Adipocyte (in vitro differentiated cells): ENCODE results near the gene FBXL12.
"Not testable (repeated sequence)": the region's sequence is repeated elsewhere in the genome, so short reads cannot be mapped to it uniquely, and the experiment has no call there.

Experiments
- DNase-seq: peaks from one replicate; pipeline ENCODE4 v3.0.0-alpha.2; 2015; ENCODE audit warnings: low read depth
- H3K27me3 ChIP-seq: replicated peaks from 2 replicates; pipeline ENCODE4 v1.7.0; 2013; ENCODE audit warnings: mild to moderate bottlenecking, low read length, moderate library complexity; ENCODE audit not compliant: control insufficient read depth, insufficient read depth
- H3K36me3 ChIP-seq: 2 replicates; pipeline ENCODE4 v1.7.0; 2013; ENCODE audit warnings: low read length, mild to moderate bottlenecking, moderate library complexity; ENCODE audit not compliant: control insufficient read depth, insufficient read depth, severe bottlenecking
- H3K4me1 ChIP-seq: 2 replicates; pipeline ENCODE4 v1.7.0; 2013; ENCODE audit warnings: mild to moderate bottlenecking, low read length, moderate library complexity; ENCODE audit not compliant: control insufficient read depth, insufficient read depth
- H3K4me3 ChIP-seq: 2 replicates; pipeline ENCODE4 v1.7.0; 2013; ENCODE audit warnings: mild to moderate bottlenecking, low read length, moderate library complexity
- H3K9ac ChIP-seq: 2 replicates; pipeline ENCODE4 v1.7.0; 2013; ENCODE audit warnings: mild to moderate bottlenecking, low read length, moderate library complexity
- H3K9me3 ChIP-seq: 2 replicates; pipeline ENCODE4 v1.7.0; 2013; ENCODE audit warnings: mild to moderate bottlenecking, low read length, moderate library complexity; ENCODE audit not compliant: control insufficient read depth

The FBXL12 gene

DNA sequence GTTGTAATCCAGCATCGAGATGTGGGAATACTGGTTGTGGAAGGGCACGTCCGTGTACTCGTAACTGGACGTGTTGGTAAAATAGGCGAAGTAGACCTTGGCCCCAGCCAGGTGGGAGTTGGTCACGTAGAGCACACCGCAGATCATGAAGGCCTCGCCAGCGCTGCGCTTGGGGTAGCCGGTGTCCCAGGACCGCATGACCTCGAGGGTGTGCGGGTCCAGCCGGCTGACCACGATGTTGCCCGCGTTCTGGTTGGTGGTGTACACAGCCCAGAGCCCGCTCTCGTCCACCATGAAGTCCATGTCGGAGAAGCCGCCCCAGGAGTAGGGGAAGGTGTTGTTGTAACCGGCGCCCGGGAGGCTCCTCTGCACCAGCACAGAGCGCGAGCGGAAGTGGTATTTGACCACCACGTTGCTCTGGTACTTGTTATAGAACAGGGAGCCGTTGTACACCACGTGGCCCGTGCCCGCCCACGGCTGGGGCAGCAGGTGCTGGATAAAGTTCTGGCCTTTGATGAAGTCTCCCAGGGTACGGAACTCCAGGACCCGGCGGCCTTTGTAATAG is 35.5 kb upstream of the FBXL12 start:
- Histone ChIP-seq H3K9me3 (no peaks in the 10 kb centered on the region), H3K9ac (no peak overlapping the region), H3K4me3 (no peak overlapping the region), H3K27me3 (no peaks in the 10 kb centered on the region), H3K4me1 (peaks cover 4% of the 10 kb centered on the region), H3K36me3 (peaks cover 15% of the 10 kb centered on the region)
- DNase-seq: no peak

DNA sequence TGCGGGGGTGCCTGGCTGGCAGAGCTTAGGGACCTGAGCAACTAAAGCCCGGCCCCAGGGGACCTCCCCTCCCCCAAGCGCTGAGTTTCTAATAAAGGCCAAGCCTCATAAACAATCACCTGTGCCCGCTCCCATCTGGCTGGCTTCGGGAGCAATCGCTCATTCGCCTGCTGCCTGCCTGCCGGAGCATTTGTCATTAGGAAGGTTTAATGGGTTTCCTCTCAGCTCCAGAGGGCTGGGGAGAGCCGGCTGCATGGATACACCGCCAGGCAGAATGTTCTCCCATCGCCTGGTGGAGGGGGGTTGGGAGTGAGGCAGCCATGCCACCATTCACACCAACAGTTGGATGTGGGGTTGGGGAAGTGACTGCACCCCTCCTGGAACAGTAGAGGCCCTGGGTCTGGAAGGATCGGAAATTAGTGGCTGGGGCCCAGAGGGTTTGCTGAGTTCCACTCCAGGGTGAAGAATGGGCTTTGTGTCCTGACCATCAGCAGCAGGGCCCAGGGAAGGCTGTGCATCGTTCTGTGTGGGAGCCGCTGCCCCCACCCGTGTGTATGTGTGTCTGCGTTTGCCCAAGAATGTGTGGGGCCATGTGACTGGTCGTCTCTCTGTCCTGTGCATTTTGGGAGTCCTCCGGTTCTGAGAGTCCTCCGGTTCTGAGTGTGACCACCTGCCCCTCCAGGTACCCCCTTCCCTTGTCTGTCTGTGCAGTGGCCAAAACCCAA is 31.5 kb upstream of the FBXL12 start:
- Histone ChIP-seq H3K9me3 (no peaks in the 10 kb centered on the region), H3K27me3 (no peaks in the 10 kb centered on the region), H3K9ac (no peak overlapping the region), H3K36me3 (no peaks in the 10 kb centered on the region), H3K4me3 (no peak overlapping the region), H3K4me1 (peaks cover 16% of the 10 kb centered on the region)
- no peak for DNase-seq

DNA sequence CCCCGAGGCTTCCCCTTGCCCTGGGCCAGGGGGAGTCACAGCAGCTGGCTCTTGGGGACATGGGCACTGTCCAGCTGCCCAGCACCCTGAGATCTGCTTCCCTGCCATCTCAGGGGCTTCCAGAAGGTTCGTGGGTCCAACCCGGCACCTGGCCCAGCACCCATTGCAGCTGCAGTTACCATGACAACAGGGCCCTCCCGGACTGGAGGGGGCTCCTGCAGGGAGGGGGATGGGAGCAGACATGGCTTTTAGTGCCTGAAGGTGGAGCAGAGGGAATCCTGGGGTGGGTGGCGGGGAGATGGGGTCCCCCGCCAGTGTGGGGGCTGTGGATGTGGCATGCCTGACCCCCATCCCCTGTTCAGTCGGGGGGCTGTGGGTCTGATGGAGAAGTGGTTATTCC is 30.9 kb upstream of the FBXL12 start:
- Histone ChIP-seq H3K4me1 (peaks cover 16% of the 10 kb centered on the region), H3K36me3 (peaks cover 3% of the 10 kb centered on the region), H3K27me3 (no peaks in the 10 kb centered on the region)

DNA sequence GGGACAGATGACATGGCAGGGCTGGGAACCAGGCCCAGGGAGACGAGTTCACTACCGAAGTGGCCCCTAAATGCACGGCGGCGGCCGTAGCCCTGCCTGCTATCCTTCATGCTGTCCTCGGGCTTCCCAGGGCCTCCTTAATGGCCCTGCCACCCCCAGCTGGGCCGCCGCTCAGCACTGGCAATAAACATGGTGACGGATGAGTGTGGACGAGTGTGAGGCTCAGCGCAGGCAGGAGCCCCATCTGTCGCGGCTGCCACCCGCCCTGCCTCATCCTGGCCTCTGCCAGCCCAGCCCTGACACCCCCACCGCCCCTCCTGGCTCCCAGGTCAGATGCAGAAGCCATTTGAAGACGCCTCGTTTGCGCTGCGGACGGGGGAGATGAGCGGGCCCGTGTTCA is 29.9 kb upstream of the FBXL12 start:
- Histone ChIP-seq H3K36me3 (peaks cover 9% of the 10 kb centered on the region), H3K4me3 (no peak overlapping the region), H3K9ac (no peak overlapping the region), H3K9me3 (no peaks in the 10 kb centered on the region), H3K27me3 (no peaks in the 10 kb centered on the region), H3K4me1 (peaks cover 16% of the 10 kb centered on the region)
- DNase-seq: no peak

More for the DNA sequence above, 30.9 kb upstream of the FBXL12 start:
- no peak overlapping the region for H3K4me3 ChIP-seq
- H3K9me3 ChIP-seq: no peaks in the 10 kb centered on the region
- no peak for DNase-seq
- no peak overlapping the region for H3K9ac ChIP-seq

DNA sequence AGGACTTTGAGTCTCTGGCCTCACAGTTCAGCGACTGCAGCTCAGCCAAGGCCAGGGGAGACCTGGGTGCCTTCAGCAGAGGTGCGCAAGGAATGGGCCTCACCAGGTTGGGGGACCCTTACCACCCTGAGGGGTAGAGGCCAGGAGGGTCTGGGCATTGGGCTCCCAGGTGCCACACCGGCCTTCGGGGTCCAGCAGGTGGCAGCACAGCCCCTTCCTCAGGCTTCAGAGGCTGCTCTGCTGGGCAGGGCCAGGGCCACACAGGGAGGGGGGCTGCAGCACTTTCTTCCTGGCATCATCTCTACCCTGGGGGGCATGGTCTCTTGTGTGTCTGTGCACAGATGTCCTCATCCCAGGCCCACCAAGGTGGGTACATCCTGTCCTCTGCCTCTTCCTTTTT is 29.2 kb upstream of the FBXL12 start:
- peak; percentile 10 for DNase-seq

DNA sequence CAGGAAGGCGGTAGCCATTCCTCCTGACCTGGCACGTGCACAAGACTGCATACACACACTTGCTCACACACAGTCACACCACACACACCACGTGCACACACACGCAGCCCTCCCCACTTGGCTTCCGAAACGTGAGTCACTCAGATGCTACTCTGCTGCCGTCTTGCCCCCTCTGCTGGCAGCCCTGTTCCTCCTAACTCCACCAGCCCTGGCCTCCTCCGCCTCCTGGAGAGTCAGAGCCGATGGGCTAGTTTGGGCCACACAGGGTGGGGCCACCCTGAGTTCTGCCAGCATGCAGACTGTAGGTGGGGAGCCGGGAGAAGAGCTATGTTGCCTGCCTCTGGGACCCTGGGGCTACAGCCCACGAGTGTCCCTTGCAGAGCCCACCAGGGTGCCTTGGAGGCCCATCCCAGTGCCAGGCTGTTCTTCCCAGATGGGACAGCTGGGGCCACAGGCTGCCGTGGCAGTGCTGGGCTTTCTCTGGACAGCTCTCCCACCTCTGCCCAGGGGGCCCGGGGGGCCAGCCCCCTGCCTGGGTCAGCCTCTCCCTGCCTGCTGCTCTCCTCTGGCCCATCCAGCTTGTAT is 28.3 kb upstream of the FBXL12 start:
- peaks cover 15% of the 10 kb centered on the region for H3K36me3 ChIP-seq
- DNase-seq: peak; percentile 80
- no peak overlapping the region for H3K4me3 ChIP-seq
- H3K27me3 ChIP-seq: no peaks in the 10 kb centered on the region
- peaks cover 16% of the 10 kb centered on the region for H3K4me1 ChIP-seq
- H3K9me3 ChIP-seq: no peaks in the 10 kb centered on the region
- H3K9ac ChIP-seq: peak overlapping the region; percentile 61

More for the DNA sequence above, 29.2 kb upstream of the FBXL12 start:
- H3K9ac ChIP-seq: no peak overlapping the region
- H3K4me1 ChIP-seq: peaks cover 12% of the 10 kb centered on the region
- H3K4me3 ChIP-seq: no peak overlapping the region
- no peaks in the 10 kb centered on the region for H3K27me3 ChIP-seq
- H3K9me3 ChIP-seq: no peaks in the 10 kb centered on the region
- H3K36me3 ChIP-seq: peaks cover 15% of the 10 kb centered on the region

DNA sequence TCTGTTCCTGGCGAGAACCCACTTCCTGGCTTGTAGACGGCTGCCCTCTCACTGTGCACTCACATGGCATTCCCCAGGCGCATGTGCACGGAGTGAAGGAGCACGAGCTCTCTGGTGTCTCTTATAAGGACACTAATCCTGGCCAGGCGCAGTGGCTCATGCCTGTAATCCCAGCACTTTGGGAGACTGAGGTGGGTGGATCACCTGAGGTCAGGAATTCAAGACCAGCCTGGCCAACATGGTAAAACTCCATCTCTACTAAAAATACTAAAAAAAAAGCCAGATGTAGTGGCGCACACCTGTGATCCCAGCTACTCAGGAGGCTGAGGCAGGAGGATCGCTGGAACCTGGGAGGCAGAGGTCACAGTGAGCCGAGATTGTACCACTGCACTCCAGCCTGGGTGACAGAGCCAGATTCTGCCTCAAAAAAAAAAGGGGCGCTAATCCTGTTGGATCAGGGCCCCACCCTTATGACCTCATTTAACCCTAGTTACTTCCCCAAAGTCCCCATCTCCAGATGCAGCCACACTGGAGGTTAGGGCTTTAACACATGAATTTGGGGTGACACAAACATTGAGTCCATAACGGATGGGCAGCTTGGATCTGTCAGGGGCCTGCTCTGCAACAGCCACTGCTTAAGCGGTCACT is 24.9 kb upstream of the FBXL12 start:
- Histone ChIP-seq H3K36me3 (peaks cover 46% of the 10 kb centered on the region), H3K4me1 (peaks cover 21% of the 10 kb centered on the region)
- H3K9me3 ChIP-seq, H3K27me3 ChIP-seq, H3K9ac ChIP-seq, H3K4me3 ChIP-seq, DNase-seq: not testable (repeated sequence)

DNA sequence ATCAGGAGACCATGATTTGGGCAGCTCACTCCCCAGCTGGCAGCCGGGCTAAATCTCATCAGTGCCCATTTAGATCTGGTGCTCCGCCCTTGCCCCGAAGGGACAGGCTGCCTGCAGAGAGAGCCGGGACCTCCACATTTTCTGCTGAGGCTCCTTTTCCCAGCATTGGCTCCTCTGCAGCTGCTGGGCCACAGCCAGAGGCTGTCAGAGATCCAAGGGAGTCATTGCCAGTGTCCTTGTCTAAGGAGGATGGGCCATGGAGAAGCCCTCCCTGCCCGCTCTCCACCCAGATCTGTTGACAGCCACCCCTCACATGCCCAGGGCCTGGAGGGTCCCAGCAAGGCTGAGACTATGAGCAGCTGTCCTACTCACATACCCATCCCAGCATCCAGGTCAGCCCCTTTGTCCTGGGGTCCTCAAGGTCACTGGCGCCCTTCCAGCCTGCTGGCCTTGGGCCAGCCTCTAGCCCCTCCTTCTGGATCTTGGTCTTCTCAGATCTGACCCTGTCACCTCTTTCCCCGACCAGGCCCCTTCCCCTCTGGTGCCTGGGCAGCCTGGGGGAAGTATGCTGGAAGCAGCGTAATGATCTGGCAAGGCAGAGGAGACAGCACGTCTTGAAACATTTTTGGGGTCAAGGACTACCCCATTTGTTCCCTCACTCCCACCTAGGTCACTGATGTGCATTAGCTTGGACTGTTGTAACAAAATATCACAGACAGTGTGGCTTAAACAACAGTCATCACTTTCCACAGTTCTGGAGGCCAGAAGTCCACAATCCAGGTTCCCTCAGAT is 24.2 kb upstream of the FBXL12 start:
- peaks cover 21% of the 10 kb centered on the region for H3K4me1 ChIP-seq
- H3K36me3 ChIP-seq: peaks cover 50% of the 10 kb centered on the region
- H3K9me3 ChIP-seq: no peaks in the 10 kb centered on the region
- H3K9ac ChIP-seq: no peak overlapping the region
- DNase-seq: no peak
- no peaks in the 10 kb centered on the region for H3K27me3 ChIP-seq
- H3K4me3 ChIP-seq: no peak overlapping the region

DNA sequence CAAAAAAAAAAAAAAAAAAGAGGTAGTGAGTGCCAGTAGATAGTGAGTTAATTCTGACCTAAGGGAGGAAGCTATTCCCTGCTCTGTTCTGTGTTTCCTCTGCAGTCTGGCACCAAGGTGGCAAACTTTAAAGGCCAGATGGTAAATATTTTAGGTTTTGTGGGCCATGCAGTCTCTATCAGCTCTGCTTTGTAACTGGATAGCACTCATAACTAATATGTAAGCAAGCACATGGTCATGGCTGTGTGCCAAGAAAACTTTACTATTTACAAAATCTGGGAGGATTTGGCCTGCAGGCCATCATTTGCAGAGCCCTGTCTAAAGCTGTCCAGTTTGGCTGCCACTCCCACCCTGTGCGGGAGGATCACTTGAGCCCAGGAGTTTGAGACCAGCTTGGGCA is 20.5 kb upstream of the FBXL12 start:
- no peak overlapping the region for H3K4me3 ChIP-seq
- no peaks in the 10 kb centered on the region for H3K9me3 ChIP-seq
- peaks cover 46% of the 10 kb centered on the region for H3K36me3 ChIP-seq
- peak; percentile 60 for DNase-seq
- peak overlapping the region; percentile 42 for H3K9ac ChIP-seq
- no peaks in the 10 kb centered on the region for H3K27me3 ChIP-seq
- peaks cover 18% of the 10 kb centered on the region for H3K4me1 ChIP-seq

DNA sequence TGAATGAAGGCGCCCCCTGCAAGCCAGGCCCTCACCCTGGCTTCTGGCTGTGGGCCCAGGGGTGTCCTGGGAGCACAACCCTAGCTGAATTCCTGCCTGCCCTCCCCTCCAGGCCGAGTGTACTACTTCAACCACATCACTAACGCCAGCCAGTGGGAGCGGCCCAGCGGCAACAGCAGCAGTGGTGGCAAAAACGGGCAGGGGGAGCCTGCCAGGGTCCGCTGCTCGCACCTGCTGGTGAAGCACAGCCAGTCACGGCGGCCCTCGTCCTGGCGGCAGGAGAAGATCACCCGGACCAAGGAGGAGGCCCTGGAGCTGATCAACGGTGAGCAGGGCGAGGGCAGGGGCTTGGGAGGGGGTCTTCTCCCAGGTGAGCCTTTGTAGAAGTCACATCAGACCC is 19.4 kb upstream of the FBXL12 start:
- DNase-seq: no peak
- Histone ChIP-seq H3K27me3 (no peaks in the 10 kb centered on the region), H3K36me3 (peaks cover 38% of the 10 kb centered on the region)

DNA sequence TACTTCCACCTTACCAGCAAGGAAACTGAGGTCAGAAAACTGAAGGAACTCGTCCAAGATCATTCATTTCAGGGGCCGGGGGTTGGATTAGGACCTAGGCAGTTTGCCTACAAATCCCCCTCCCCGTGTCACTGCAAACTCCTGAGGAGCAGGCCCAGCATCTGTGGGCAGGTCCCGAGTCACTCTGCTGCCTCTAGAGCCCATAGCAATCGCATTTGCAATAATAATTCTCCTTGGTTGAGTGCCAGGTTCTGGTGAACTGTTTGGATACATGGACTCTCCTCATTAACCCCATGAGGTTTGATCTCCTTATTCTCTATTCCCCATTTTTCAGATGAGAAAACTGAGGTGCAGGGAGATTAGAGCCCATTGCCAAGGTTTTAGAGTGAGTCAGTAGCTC is 17.1 kb upstream of the FBXL12 start:
- peak; percentile 69 for DNase-seq
- H3K4me3 ChIP-seq: peak overlapping the region; percentile 95
- no peaks in the 10 kb centered on the region for H3K9me3 ChIP-seq
- H3K27me3 ChIP-seq: no peaks in the 10 kb centered on the region
- peaks cover 26% of the 10 kb centered on the region for H3K36me3 ChIP-seq
- H3K9ac ChIP-seq: peak overlapping the region; percentile 90
- peaks cover 14% of the 10 kb centered on the region for H3K4me1 ChIP-seq

More for the DNA sequence above, 19.4 kb upstream of the FBXL12 start:
- Histone ChIP-seq H3K9ac (no peak overlapping the region), H3K9me3 (no peaks in the 10 kb centered on the region), H3K4me3 (no peak overlapping the region), H3K4me1 (peaks cover 18% of the 10 kb centered on the region)
